ENCODE measurements around the gene PARD3B. TPM values are rescaled to one million over a fixed set of nuclear protein-coding genes. Genes with fewer than 3 reads are reported as not detected.
"Not testable (repeated sequence)": the region's sequence is repeated elsewhere in the genome, so short reads cannot be mapped to it uniquely, and the experiment has no call there.

The PARD3B gene
- total and polyA plus RNA-seq, 9 donors = 6.4 to 15.3 (median 7.5) TPM

- DNase-seq = peak; percentile 76
- no peaks in the 10 kb centered on the region for H3K27me3 ChIP-seq (ENCODE audit: control insufficient read depth, insufficient read depth, low read length)
- H3K4me3 ChIP-seq (ENCODE audit: low read length) = no peak overlapping the region
- H3K36me3 ChIP-seq (ENCODE audit: control insufficient read depth, insufficient read depth, low read length) = peaks cover 5% of the 10 kb centered on the region
- no peak overlapping the region for H3K27ac ChIP-seq (ENCODE audit: low read length)
- H3K4me1 ChIP-seq (ENCODE audit: control insufficient read depth, insufficient read depth, low read length) = peaks cover 4% of the 10 kb centered on the region
- no peaks in the 10 kb centered on the region for H3K9me3 ChIP-seq (replicated peaks; ENCODE audit: control insufficient read depth, low read depth, low read length)
- WGBS (ENCODE audit: insufficient coverage) = no CpG with 5 or more reads among the region's 3 CpGs
These were observed 652.9 kb downstream of the PARD3B start for GRCh38 chr2:205198140-205198525.

DNA sequence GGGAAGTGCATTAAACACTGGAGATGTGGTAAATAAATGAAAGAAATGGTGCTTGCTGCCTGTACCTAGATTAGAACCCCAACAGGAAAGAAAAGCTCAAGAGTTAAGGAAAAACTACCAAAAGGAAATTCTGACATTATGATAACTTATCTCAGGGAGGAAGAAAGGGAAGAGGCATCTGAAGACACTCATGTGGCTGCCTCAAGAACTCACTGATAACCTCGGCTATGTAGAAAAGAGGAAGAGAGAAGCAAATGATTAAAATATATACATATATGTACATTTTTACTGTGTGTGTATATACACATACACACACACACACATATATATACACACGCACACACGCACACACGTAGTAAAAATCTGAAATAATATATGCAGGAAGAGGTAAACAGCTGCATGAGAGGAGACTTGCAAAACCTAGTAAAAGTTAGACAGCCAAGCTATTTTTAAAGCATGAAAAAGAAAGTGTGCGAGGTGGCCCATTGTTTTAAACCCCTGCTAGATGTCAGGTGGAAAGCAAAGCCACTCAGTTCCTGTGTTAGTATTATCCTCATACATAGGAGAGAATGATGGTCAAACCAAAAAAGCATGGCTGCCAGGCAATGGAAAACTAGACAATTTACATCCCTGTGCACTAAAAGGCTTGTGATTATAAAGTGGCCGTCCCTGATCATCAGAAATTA, 654.0 kb downstream of the PARD3B start:
- DNase-seq = no peak
- H3K27me3 ChIP-seq (ENCODE audit: control insufficient read depth, insufficient read depth, low read length) = no peaks in the 10 kb centered on the region
- 100% methylated on average over 1 of the region's 6 CpGs for WGBS (ENCODE audit: insufficient coverage)
- peaks cover 4% of the 10 kb centered on the region for H3K4me1 ChIP-seq (ENCODE audit: control insufficient read depth, insufficient read depth, low read length)
- no peak overlapping the region for H3K4me3 ChIP-seq (ENCODE audit: low read length)
- no peaks in the 10 kb centered on the region for H3K9me3 ChIP-seq (replicated peaks; ENCODE audit: control insufficient read depth, low read depth, low read length)
- no peaks in the 10 kb centered on the region for H3K36me3 ChIP-seq (ENCODE audit: control insufficient read depth, insufficient read depth, low read length)
- H3K27ac ChIP-seq (ENCODE audit: low read length) = no peak overlapping the region

- Histone ChIP-seq H3K27ac (ENCODE audit: low read length) (no peak overlapping the region), H3K27me3 (ENCODE audit: control insufficient read depth, insufficient read depth, low read length) (no peaks in the 10 kb centered on the region), H3K36me3 (ENCODE audit: control insufficient read depth, insufficient read depth, low read length) (no peaks in the 10 kb centered on the region), H3K4me3 (ENCODE audit: low read length) (no peak overlapping the region), H3K4me1 (ENCODE audit: control insufficient read depth, insufficient read depth, low read length) (no peaks in the 10 kb centered on the region), H3K9me3 (replicated peaks; ENCODE audit: control insufficient read depth, low read depth, low read length) (no peaks in the 10 kb centered on the region)
- WGBS (ENCODE audit: insufficient coverage) = 100% methylated on average over 1 of the region's 2 CpGs
- DNase-seq = no peak
These were observed 665.2 kb downstream of the PARD3B start for GRCh38 chr2:205210494-205210893.

DNA sequence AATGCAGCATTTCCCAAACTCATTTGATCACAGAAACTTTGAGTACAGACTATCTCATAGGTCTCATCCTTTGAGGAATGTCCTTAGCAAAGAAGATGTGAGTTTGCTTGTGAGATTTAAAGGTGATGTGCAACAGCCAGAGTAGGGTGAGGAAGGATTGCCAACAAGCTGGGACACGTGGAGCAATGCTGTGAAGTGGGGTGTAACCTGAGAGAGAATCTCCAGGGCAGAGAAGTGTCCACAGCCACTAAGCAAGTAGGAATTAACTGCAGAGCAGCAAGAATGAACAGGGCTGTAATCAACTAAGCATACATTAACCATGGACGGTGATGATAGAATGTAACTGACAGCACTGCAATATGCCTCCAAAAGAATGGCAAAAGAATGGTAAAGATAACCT, 667.1 kb downstream of the PARD3B start:
- DNase-seq = no peak
- no peaks in the 10 kb centered on the region for H3K9me3 ChIP-seq (replicated peaks; ENCODE audit: control insufficient read depth, low read depth, low read length)
- no peak overlapping the region for H3K4me3 ChIP-seq (ENCODE audit: low read length)
- H3K27ac ChIP-seq (ENCODE audit: low read length) = no peak overlapping the region
- 45% methylated on average over 1 of the region's 2 CpGs for WGBS (ENCODE audit: insufficient coverage)
- H3K27me3 ChIP-seq (ENCODE audit: control insufficient read depth, insufficient read depth, low read length) = no peaks in the 10 kb centered on the region
- H3K36me3 ChIP-seq (ENCODE audit: control insufficient read depth, insufficient read depth, low read length) = no peaks in the 10 kb centered on the region
- no peaks in the 10 kb centered on the region for H3K4me1 ChIP-seq (ENCODE audit: control insufficient read depth, insufficient read depth, low read length)

DNA sequence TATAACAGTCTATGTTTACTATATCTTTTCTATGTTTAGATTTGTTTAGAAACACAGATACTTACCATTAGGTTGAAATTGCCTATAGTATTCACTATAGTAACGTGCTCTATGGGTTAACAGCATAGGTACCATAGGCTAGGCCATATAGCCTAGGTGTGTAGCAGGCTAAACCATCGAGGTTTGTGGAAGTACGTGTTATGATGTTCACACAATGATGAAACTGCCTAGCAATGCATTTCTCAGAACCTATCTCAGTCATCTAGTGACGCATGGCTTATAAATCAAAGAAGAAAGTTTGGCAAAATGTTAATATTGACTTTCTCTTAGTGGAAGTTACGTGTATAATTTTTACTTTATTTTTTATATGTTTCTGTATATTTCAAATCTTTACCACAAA, 670.8 kb downstream of the PARD3B start:
- no CpG with 5 or more reads among the region's 5 CpGs for WGBS (ENCODE audit: insufficient coverage)

GRCh38 chr2:205216580-205216979, 671.3 kb downstream of the PARD3B start:
- no peaks in the 10 kb centered on the region for H3K9me3 ChIP-seq (replicated peaks; ENCODE audit: control insufficient read depth, low read depth, low read length)
- no peak for DNase-seq
- H3K27ac ChIP-seq (ENCODE audit: low read length) = no peak overlapping the region
- no peaks in the 10 kb centered on the region for H3K27me3 ChIP-seq (ENCODE audit: control insufficient read depth, insufficient read depth, low read length)
- no peak overlapping the region for H3K4me3 ChIP-seq (ENCODE audit: low read length)
- H3K36me3 ChIP-seq (ENCODE audit: control insufficient read depth, insufficient read depth, low read length) = no peaks in the 10 kb centered on the region
- WGBS (ENCODE audit: insufficient coverage) = no CpG with 5 or more reads among the region's 5 CpGs
- no peaks in the 10 kb centered on the region for H3K4me1 ChIP-seq (ENCODE audit: control insufficient read depth, insufficient read depth, low read length)

More for the DNA sequence above, 670.8 kb downstream of the PARD3B start:
- H3K27ac ChIP-seq (ENCODE audit: low read length) = no peak overlapping the region
- H3K4me3 ChIP-seq (ENCODE audit: low read length) = no peak overlapping the region
- no peaks in the 10 kb centered on the region for H3K27me3 ChIP-seq (ENCODE audit: control insufficient read depth, insufficient read depth, low read length)
- no peaks in the 10 kb centered on the region for H3K36me3 ChIP-seq (ENCODE audit: control insufficient read depth, insufficient read depth, low read length)
- H3K9me3 ChIP-seq (replicated peaks; ENCODE audit: control insufficient read depth, low read depth, low read length) = no peaks in the 10 kb centered on the region
- H3K4me1 ChIP-seq (ENCODE audit: control insufficient read depth, insufficient read depth, low read length) = no peaks in the 10 kb centered on the region
- no peak for DNase-seq

DNA sequence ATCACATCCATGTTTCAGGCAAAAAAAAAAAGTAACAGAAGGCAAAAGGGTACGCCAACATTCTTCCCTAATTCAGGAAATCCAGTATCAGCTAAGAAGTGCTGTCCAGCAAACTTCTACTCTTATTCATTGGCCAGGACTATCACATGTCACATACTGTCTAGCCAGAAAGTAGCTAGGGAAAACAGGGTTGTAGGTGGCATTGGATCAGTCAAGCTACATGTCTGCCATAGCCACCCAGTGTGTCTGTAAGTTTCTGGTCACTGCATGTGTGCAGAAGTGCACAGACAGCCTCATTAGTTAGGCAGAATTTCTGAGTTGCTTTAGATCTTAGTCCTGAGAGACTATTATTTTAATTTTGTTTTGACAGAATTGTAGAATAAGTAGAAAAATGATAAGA, 671.7 kb downstream of the PARD3B start:
- H3K36me3 ChIP-seq (ENCODE audit: control insufficient read depth, insufficient read depth, low read length) = no peaks in the 10 kb centered on the region
- DNase-seq = no peak
- no peak overlapping the region for H3K4me3 ChIP-seq (ENCODE audit: low read length)
- H3K27me3 ChIP-seq (ENCODE audit: control insufficient read depth, insufficient read depth, low read length) = no peaks in the 10 kb centered on the region
- WGBS (ENCODE audit: insufficient coverage) = 80% methylated on average over 1 of the region's 1 CpG
- H3K4me1 ChIP-seq (ENCODE audit: control insufficient read depth, insufficient read depth, low read length) = no peaks in the 10 kb centered on the region
- H3K27ac ChIP-seq (ENCODE audit: low read length) = no peak overlapping the region
- no peaks in the 10 kb centered on the region for H3K9me3 ChIP-seq (replicated peaks; ENCODE audit: control insufficient read depth, low read depth, low read length)

DNA sequence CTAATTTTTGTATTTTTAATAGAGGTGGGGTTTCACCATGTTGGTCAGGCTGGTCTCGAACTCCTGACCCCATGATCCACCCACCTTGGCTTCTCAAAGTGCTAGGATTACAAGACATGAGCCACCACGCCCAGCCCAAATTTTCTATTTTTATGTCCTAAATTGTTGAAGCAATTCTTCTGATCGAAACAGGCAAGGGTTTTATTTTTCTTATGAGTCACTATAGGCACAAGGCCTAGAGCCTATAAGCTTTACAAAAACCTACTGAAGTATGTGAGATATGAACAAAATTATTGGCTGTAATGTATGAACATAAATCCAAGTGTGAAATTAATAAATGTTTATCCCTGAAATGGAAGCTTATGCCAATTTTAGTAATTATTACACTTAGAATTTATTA, 672.8 kb downstream of the PARD3B start:
- Histone ChIP-seq H3K36me3 (ENCODE audit: control insufficient read depth, insufficient read depth, low read length) (no peaks in the 10 kb centered on the region), H3K9me3 (replicated peaks; ENCODE audit: control insufficient read depth, low read depth, low read length) (no peaks in the 10 kb centered on the region), H3K4me3 (ENCODE audit: low read length) (no peak overlapping the region), H3K27ac (ENCODE audit: low read length) (no peak overlapping the region), H3K27me3 (ENCODE audit: control insufficient read depth, insufficient read depth, low read length) (no peaks in the 10 kb centered on the region), H3K4me1 (ENCODE audit: control insufficient read depth, insufficient read depth, low read length) (no peaks in the 10 kb centered on the region)
- WGBS (ENCODE audit: insufficient coverage) = no CpG with 5 or more reads among the region's 3 CpGs
- DNase-seq = peak; percentile 2

- whole genome bisulfite sequencing (ENCODE audit: insufficient coverage) = 86% methylated on average over 4 of the region's 5 CpGs
- not testable (repeated sequence) for H3K27me3 ChIP-seq (ENCODE audit: control insufficient read depth, insufficient read depth, low read length); H3K4me1 ChIP-seq (ENCODE audit: control insufficient read depth, insufficient read depth, low read length); DNase-seq; H3K9me3 ChIP-seq (replicated peaks; ENCODE audit: control insufficient read depth, low read depth, low read length); H3K36me3 ChIP-seq (ENCODE audit: control insufficient read depth, insufficient read depth, low read length); H3K4me3 ChIP-seq (ENCODE audit: low read length); H3K27ac ChIP-seq (ENCODE audit: low read length)
These were observed 673.5 kb downstream of the PARD3B start for GRCh38 chr2:205218816-205219215.

GRCh38 chr2:205220559-205220958, 675.3 kb downstream of the PARD3B start:
- Histone ChIP-seq H3K4me3 (ENCODE audit: low read length) (no peak overlapping the region), H3K36me3 (ENCODE audit: control insufficient read depth, insufficient read depth, low read length) (no peaks in the 10 kb centered on the region), H3K4me1 (ENCODE audit: control insufficient read depth, insufficient read depth, low read length) (no peaks in the 10 kb centered on the region), H3K27me3 (ENCODE audit: control insufficient read depth, insufficient read depth, low read length) (no peaks in the 10 kb centered on the region), H3K27ac (ENCODE audit: low read length) (no peak overlapping the region), H3K9me3 (replicated peaks; ENCODE audit: control insufficient read depth, low read depth, low read length) (no peaks in the 10 kb centered on the region)
- WGBS (ENCODE audit: insufficient coverage) = 67% methylated on average over 3 of the region's 3 CpGs
- DNase-seq = no peak

GRCh38 chr2:205232086-205232485, 686.8 kb downstream of the PARD3B start:
- Histone ChIP-seq H3K27me3 (ENCODE audit: control insufficient read depth, insufficient read depth, low read length) (no peaks in the 10 kb centered on the region), H3K9me3 (replicated peaks; ENCODE audit: control insufficient read depth, low read depth, low read length) (no peaks in the 10 kb centered on the region), H3K36me3 (ENCODE audit: control insufficient read depth, insufficient read depth, low read length) (no peaks in the 10 kb centered on the region), H3K4me1 (ENCODE audit: control insufficient read depth, insufficient read depth, low read length) (no peaks in the 10 kb centered on the region), H3K27ac (ENCODE audit: low read length) (no peak overlapping the region), H3K4me3 (ENCODE audit: low read length) (no peak overlapping the region)
- no CpG with 5 or more reads among the region's 3 CpGs for WGBS (ENCODE audit: insufficient coverage)
- no peak for DNase-seq
